Measurements from ENCODE around the gene ARMC6. TPM values are rescaled to one million over a fixed set of nuclear protein-coding genes. Genes with fewer than 3 reads are reported as not detected.

Gene ARMC6
- total RNA-seq, 1 donor from 2014 or later: 36.0 TPM

DNA sequence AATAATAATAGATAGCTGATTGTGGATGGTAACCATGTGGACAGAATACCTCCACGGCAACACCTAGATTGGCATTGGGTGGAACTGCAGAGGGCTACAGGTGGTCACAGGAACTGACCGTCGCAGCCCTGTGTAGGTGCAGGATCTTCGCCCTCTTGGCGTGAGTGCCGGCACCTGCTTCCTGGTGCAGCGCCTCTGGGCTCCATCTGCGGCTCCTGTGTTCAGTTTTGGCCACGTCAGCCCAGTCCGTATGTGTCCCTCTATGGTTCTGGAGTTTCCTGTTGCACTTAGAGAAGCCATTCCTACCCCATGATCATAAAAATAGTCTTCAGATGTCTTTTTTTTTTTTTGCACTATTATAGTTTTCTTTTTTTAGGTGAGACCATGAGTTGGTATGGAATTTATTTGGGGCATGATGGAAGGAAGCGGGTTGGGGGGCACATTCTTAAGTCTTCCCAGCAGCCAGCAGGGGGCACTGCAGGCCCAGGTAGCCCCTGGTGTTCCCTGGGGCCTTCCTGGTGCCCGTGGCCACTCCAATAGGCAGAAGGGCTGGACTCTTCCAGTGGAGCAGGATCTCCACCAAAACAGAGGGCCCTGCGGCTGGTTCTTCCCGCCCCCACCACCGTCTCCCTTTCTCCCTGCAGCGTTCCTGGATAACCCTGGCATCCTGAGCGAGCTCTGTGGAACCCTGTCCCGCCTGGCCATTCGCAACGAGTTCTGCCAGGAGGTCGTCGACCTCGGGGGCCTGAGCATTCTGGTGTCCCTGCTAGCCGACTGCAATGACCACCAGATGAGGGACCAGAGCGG, 20.3 kb downstream of the ARMC6 start:
- FAIRE-seq: no peak
- H3K4me3 Mint-ChIP-seq (ENCODE audit: unreplicated experiment): no peak overlapping the region

GRCh38 chr19:19054315-19054938, 21.0 kb downstream of the ARMC6 start:
- TF ChIP-seq, protein P1, sequence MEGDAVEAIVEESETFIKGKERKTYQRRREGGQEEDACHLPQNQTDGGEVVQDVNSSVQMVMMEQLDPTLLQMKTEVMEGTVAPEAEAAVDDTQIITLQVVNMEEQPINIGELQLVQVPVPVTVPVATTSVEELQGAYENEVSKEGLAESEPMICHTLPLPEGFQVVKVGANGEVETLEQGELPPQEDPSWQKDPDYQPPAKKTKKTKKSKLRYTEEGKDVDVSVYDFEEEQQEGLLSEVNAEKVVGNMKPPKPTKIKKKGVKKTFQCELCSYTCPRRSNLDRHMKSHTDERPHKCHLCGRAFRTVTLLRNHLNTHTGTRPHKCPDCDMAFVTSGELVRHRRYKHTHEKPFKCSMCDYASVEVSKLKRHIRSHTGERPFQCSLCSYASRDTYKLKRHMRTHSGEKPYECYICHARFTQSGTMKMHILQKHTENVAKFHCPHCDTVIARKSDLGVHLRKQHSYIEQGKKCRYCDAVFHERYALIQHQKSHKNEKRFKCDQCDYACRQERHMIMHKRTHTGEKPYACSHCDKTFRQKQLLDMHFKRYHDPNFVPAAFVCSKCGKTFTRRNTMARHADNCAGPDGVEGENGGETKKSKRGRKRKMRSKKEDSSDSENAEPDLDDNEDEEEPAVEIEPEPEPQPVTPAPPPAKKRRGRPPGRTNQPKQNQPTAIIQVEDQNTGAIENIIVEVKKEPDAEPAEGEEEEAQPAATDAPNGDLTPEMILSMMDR (IDR thresholded peaks at IDR 0.05; ENCODE audit: insufficient read depth, low read depth, low read length): no peak
- TF ChIP-seq EZH2 (IDR thresholded peaks at IDR 0.05; ENCODE audit: insufficient read depth, low read length): no peak
- FAIRE-seq: no peak
- Mint-ChIP-seq H3K9me3 (ENCODE audit: unreplicated experiment) (no peaks in the 10 kb centered on the region), H3K36me3 (ENCODE audit: low read depth, unreplicated experiment) (peaks cover 19% of the 10 kb centered on the region), H3K4me1 (ENCODE audit: low read depth, unreplicated experiment) (peaks cover 10% of the 10 kb centered on the region), H3K4me3 (ENCODE audit: unreplicated experiment) (no peak overlapping the region), H3K27me3 (ENCODE audit: low read depth, unreplicated experiment) (no peaks in the 10 kb centered on the region), H3K27ac (ENCODE audit: unreplicated experiment) (no peak overlapping the region)
- Histone ChIP-seq H3K9ac (ENCODE audit: low read length) (no peak overlapping the region), H3K4me1 (ENCODE audit: insufficient read depth, low read length) (no peaks in the 10 kb centered on the region), H3K9me3 (ENCODE audit: insufficient read depth, low read depth, low read length) (no peaks in the 10 kb centered on the region), H3K4me2 (ENCODE audit: low read length) (no peak overlapping the region), H3K79me2 (ENCODE audit: insufficient read depth, low read length) (peaks cover 4% of the 10 kb centered on the region), H3K4me3 (ENCODE audit: insufficient read depth, low read depth, low read length) (no peak overlapping the region), H3K27ac (ENCODE audit: low read depth, low read length) (no peak overlapping the region), H4K20me1 (ENCODE audit: insufficient read depth, low read length) (peaks cover 16% of the 10 kb centered on the region), H2AFZ (ENCODE audit: low read depth, low read length) (no peak overlapping the region), H3K36me3 (ENCODE audit: insufficient read depth, low read length) (peaks cover 17% of the 10 kb centered on the region), H3K27me3 (ENCODE audit: insufficient read depth, low read length) (no peaks in the 10 kb centered on the region)
- DNase-seq (ENCODE audit: low read depth): no peak

More for the DNA sequence above, 20.3 kb downstream of the ARMC6 start:
- Mint-ChIP-seq H3K27ac (ENCODE audit: unreplicated experiment) (no peak overlapping the region), H3K36me3 (ENCODE audit: low read depth, unreplicated experiment) (peaks cover 16% of the 10 kb centered on the region), H3K27me3 (ENCODE audit: low read depth, unreplicated experiment) (no peaks in the 10 kb centered on the region), H3K4me1 (ENCODE audit: low read depth, unreplicated experiment) (peaks cover 10% of the 10 kb centered on the region), H3K9me3 (ENCODE audit: unreplicated experiment) (no peaks in the 10 kb centered on the region)
- TF ChIP-seq, protein P1 (IDR thresholded peaks at IDR 0.05; ENCODE audit: insufficient read depth, low read depth, low read length): peak; percentile 39
- no peak for TF ChIP-seq EZH2 (IDR thresholded peaks at IDR 0.05; ENCODE audit: insufficient read depth, low read length)
- H3K79me2 ChIP-seq (ENCODE audit: insufficient read depth, low read length): peaks cover 4% of the 10 kb centered on the region
- H3K9ac ChIP-seq (ENCODE audit: low read length): no peak overlapping the region
- H3K36me3 ChIP-seq (ENCODE audit: insufficient read depth, low read length): peaks cover 21% of the 10 kb centered on the region
- no peak for DNase-seq (ENCODE audit: low read depth)
- no peaks in the 10 kb centered on the region for H3K4me1 ChIP-seq (ENCODE audit: insufficient read depth, low read length)
- peaks cover 16% of the 10 kb centered on the region for H4K20me1 ChIP-seq (ENCODE audit: insufficient read depth, low read length)
- no peak overlapping the region for H2AFZ ChIP-seq (ENCODE audit: low read depth, low read length)
- no peak overlapping the region for H3K4me2 ChIP-seq (ENCODE audit: low read length)
- no peak overlapping the region for H3K27ac ChIP-seq (ENCODE audit: low read depth, low read length)
- no peaks in the 10 kb centered on the region for H3K9me3 ChIP-seq (ENCODE audit: insufficient read depth, low read depth, low read length)
- no peak overlapping the region for H3K4me3 ChIP-seq (ENCODE audit: insufficient read depth, low read depth, low read length)
- no peaks in the 10 kb centered on the region for H3K27me3 ChIP-seq (ENCODE audit: insufficient read depth, low read length)

All from astrocyte (in vitro differentiated cells and primary cell).